Stimulated activated CD8-positive, alpha-beta memory T cell treated with anti-CD3 and anti-CD28 coated beads, Interleukin-12 subunit alpha, Interleukin-12 subunit beta, amount 100 ng/mL, for 4 hours (primary cell): Measurements from ENCODE around the gene CRADD.

ENCODE experiments used
- DNase-seq: peaks from one replicate; pipeline ENCODE4 v3.0.0-alpha.2; 2020; ENCODE audit warnings: low read depth

Gene CRADD

DNA sequence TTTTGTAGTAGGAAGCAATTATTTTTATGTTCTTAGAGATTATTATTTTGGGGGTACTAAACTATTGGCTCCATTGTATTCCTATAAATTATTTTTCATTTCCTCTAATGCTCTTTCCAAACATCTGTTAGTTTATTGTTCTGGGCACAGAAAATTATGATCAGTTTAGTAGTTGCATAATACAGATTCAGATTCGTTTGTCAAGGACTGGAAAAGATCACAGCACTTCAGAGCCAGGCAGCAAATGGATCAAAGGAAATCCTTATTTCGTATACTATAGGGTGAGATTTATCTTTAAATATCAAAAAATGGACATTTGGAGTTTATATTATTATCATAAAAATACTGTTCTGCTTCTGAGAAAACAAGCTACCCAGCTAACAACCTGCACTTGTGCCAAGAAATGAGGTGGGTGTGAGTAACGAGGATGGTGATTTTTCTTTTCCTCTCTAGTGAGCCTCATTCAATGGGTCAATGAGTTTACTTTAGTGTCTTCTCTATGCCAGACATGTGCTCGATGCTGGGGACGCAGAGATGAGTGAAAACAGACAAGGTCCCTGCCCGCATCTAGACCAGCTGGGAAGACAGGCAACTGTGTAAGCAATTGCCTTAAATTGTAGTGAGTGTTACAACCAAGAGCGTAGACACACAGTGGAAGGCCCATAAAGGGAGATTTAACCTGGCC lies 262.6 kb downstream of the CRADD start:
- DNase-seq = no peak

DNA sequence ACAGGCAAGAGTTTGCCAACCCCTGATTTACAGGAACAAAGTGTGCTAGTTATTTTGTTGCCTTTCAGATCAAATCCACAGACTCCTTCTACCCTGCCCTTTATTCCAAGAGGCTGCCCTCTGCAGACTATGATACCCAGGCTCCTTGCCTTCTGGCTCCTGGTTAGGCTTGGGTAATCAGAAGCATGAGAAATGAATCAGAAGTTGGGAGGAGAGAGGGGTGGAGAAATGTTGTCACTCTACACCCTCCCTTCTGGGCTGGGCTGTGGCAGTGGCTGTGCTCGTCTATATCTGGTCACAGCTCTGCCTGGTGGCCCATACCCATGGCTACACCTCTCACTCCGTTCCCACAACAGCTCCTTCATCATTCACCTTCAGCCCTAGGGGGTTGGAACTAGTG lies 266.6 kb downstream of the CRADD start:
- DNase-seq = no peak

DNA sequence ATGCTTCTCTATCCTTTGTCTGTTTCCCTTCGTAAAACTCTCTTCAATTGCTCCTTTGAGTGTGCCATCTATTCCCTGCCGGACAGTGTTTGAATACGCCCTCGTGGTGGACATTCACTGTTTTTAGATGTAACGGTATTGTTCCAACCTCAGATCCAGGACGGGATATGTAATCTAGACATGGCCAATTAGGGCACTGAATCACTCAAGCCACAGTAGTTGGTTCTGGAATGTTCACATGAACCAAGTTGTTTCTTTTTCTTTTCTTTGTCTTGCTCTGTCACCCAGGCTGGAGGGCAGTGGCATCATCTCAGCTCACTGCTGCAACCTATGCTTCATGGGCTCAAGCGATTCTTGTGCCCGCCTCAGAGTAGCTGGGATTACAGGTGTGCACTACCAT lies 267.0 kb downstream of the CRADD start:
- DNase-seq = no peak
